ENCODE data around the gene SP6.

- TF ChIP-seq CTCF (conservative IDR thresholded peaks at IDR 0.05; ENCODE audit: low read depth, low read length) (no peak), POLR2A (IDR thresholded peaks at IDR 0.05; ENCODE audit: low read depth, low read length) (no peak), MXI1 (IDR thresholded peaks at IDR 0.05; ENCODE audit: borderline replicate concordance, low read depth, low read length) (no peak), NFE2L2 (IDR thresholded peaks at IDR 0.05; ENCODE audit: low read depth, low read length) (no peak), BHLHE40 (IDR thresholded peaks at IDR 0.05; ENCODE audit: low read depth, low read length) (no peak), RAD21 (IDR thresholded peaks at IDR 0.05; ENCODE audit: low read length) (no peak), FOS (IDR thresholded peaks at IDR 0.05; ENCODE audit: low read depth, low read length) (no peak), USF2 (IDR thresholded peaks at IDR 0.05; ENCODE audit: low read depth, low read length) (no peak), CEBPB (IDR thresholded peaks at IDR 0.05; ENCODE audit: low read depth, low read length) (no peak), SMC3 (IDR thresholded peaks at IDR 0.05; ENCODE audit: low read depth, low read length) (no peak)
These were observed 43.8 kb upstream of the SP6 start for GRCh38 chr17:47894498-47895346.
